HepG2 (cell line): ENCODE data around the gene E2F1. TPM values are rescaled to one million over a fixed set of nuclear protein-coding genes. Genes with fewer than 3 reads are reported as not detected.

Source experiments
- CEBPZ ChIP-seq: IDR thresholded peaks from 2 replicates; pipeline ENCODE4 v1.6.1; 2012; ENCODE audit warnings: low read length, improper control_type of control experiment
- HCFC1 ChIP-seq: fragments of 150-350 bp; IDR thresholded peaks from 2 replicates; pipeline ENCODE4 v1.6.1; 2014; ENCODE audit warnings: low read depth, low read length
- NFYB ChIP-seq: sonication (generic); formaldehyde crosslinking; IDR thresholded peaks from 2 replicates; pipeline ENCODE4 v1.4.0; 2020; ENCODE audit warnings: missing genetic modification reagents
- SAFB2 ChIP-seq: sonication (generic); formaldehyde crosslinking; IDR thresholded peaks from 2 replicates; pipeline ENCODE4 v1.5.1; 2020; ENCODE audit warnings: missing genetic modification reagents, low read depth, mild to moderate bottlenecking, borderline replicate concordance
- SKIL ChIP-seq: sonication (generic); formaldehyde crosslinking; IDR thresholded peaks from 2 replicates; pipeline ENCODE4 v1.8.0; 2022; ENCODE audit warnings: missing genetic modification reagents, mild to moderate bottlenecking, moderate library complexity, borderline replicate concordance
- SP5 ChIP-seq: IDR thresholded peaks from 2 replicates; pipeline ENCODE4 v1.6.1; 2016; ENCODE audit warnings: low read depth, borderline replicate concordance
- ZFY ChIP-seq: sonication (generic); formaldehyde crosslinking; IDR thresholded peaks from 2 replicates; pipeline ENCODE4 v1.4.0; 2020; ENCODE audit warnings: missing genetic modification reagents
- ZMYM4 ChIP-seq: sonication (generic); formaldehyde crosslinking; IDR thresholded peaks from 2 replicates; pipeline ENCODE4 v1.8.1; 2023; ENCODE audit warnings: mild to moderate bottlenecking, missing genetic modification reagents
- ZNF232 ChIP-seq: sonication (generic); formaldehyde crosslinking; IDR thresholded peaks from 2 replicates; pipeline ENCODE4 v1.4.0; 2020; ENCODE audit warnings: missing genetic modification reagents, borderline replicate concordance
- ZNF768 ChIP-seq: sonication (generic); formaldehyde crosslinking; IDR thresholded peaks from 2 replicates; pipeline ENCODE4 v1.4.0; 2020; ENCODE audit warnings: missing genetic modification reagents
- polyA plus RNA-seq, 8 experiments: library from polyadenylated mRNA; depleted of rRNA in 3 of 8; stranded (reverse) in 7 of 8; unstranded in 1 of 8; fragments of >200 nt; fragmentation: Illumina TruSeq in 4 of 8; extraction: Trizol in 4 of 8; gene quantifications; 2 replicates each; pipeline versions ENCODE4 v1.2.1 to v1.2.3, GENCODE V29; 2011 to 2016; ENCODE audit warnings: low read depth in 4 of 8, missing spikeins in 1 of 8, mixed read lengths in 1 of 8; ENCODE audit not compliant: insufficient read depth in 1 of 8
- total RNA-seq, 5 experiments: library from RNA; depleted of rRNA; stranded (reverse); fragments of >200 nt; fragmentation: Illumina TruSeq; extraction: Trizol; gene quantifications; 2 replicates each; pipeline ENCODE4 v1.2.3, GENCODE V29; 2016; ENCODE audit warnings: low read depth in 1 of 5

E2F1 gene
- total and polyA plus RNA-seq, 2 of the 13 experiments (the other 11 are each of a cell fraction or from before 2014, with no cell fraction given), result 25.5 to 39.4 TPM

DNA sequence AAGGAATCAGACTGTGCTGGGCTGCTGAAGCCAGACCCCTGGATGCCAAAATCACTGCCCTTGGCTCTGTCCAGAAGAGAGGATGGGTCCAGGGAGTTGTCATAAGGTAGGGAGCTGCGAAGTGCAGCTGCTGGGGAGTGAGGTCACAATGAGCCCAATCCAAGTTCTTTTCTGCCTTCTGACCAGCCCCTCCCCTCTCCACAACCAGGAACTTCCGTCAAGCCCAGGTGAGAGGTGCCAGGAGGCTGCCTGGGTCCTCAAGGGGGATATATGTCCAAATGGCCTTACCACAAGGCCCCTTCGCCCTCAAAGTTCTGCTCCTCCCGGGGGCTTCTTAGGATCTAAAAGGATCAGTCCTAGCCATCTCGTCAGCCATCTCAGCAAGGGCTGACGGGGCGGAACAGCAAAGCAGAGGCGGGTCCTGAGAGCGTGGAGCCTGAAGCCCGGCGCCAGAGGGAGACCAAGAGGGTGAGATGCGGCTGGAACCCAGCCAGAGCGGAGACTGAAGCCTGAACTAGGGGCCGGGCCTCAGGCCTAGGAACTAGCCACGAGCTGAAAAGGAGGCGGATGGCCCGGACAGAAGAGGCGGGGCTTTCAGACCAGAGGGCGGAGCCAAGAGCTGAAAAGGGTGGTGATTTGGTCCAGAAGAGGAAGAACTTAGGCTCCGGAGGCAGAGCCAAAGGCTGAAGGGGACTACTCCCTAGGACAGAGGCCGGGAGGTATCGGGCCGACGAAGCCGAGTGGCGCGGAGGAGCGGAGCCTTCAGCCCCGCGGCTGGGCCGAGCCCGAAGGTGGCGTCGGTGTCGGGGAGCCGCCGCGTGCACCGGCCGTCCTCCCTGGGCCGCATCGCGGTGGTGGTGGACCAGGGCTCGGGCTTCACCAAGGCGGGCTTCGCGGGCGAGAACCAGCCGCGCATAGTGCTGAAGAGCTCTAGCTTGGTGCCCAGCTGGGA, 19.6 kb downstream of the E2F1 start, which contains the start of gene ACTL10 (continued):
- TF ChIP-seq SAFB2 (CRISPR knock-in tag), result no peak
- TF ChIP-seq CEBPZ, result no peak
- no peak for TF ChIP-seq HCFC1
- no peak for TF ChIP-seq NFYB (CRISPR knock-in tag)
- TF ChIP-seq SP5 (CRISPR knock-in tag), result no peak
- TF ChIP-seq ZMYM4 (CRISPR knock-in tag), result no peak
- no peak for TF ChIP-seq ZNF232 (CRISPR knock-in tag)
- 0 out of 2 replicates have a peak, but pooled peaks have one; percentile 7 for TF ChIP-seq ZNF768 (CRISPR knock-in tag)
- no peak for TF ChIP-seq SKIL (CRISPR knock-in tag)
- TF ChIP-seq ZFY (CRISPR knock-in tag), result no peak
